Activated B cell treated with CpG ODN at 0.5 μM for 24 hours (primary cell): ENCODE measurements around the gene TMEM225B. TPM values are rescaled to one million over a fixed set of nuclear protein-coding genes. Genes with fewer than 3 reads are reported as not detected.

ENCODE experiments used
- ATAC-seq: fragments of 200-7000 bp; cut with Tn5 transposase; one replicate; pipeline ENCODE4 v1.10.0; 2021; ENCODE audit warnings: low read depth, mild to moderate bottlenecking, moderate library complexity
- CTCF ChIA-PET: fragments of 350-600 bp; sonication (Branson Sonifier 250); formaldehyde crosslinking; loops from one replicate; lab custom pipeline; 2021; ENCODE audit warnings: antibody characterized with exemption; lab: Charles Lee
- POLR2A ChIA-PET: fragments of 350-600 bp; sonication (Branson Sonifier 250); formaldehyde crosslinking; loops from one replicate; lab custom pipeline; 2021; ENCODE audit warnings: antibody characterized with exemption; lab: Charles Lee
- DNase-seq: peaks from one replicate; pipeline ENCODE4 v3.0.0; 2022
- H3K27ac Mint-ChIP-seq: one replicate; pipeline ENCODE4 v1.8.0; 2020; ENCODE audit warnings: mixed read lengths
- H3K27me3 Mint-ChIP-seq: one replicate; pipeline ENCODE4 v1.8.0; 2021; ENCODE audit warnings: mixed read lengths
- H3K36me3 Mint-ChIP-seq: one replicate; pipeline ENCODE4 v1.8.0; 2021; ENCODE audit warnings: low read depth, mixed read lengths
- H3K4me1 Mint-ChIP-seq: one replicate; pipeline ENCODE4 v1.8.0; 2021; ENCODE audit warnings: mixed read lengths
- H3K4me3 Mint-ChIP-seq: one replicate; pipeline ENCODE4 v1.8.0; 2020; ENCODE audit warnings: mild to moderate bottlenecking, mixed read lengths
- H3K9me3 Mint-ChIP-seq: one replicate; pipeline ENCODE4 v1.8.0; 2020; ENCODE audit warnings: mixed read lengths
- CTCF ChIP-seq: fragments of 200-600 bp; IDR thresholded peaks from one replicate; pipeline ENCODE4 v1.8.0; 2022; ENCODE audit warnings: antibody characterized with exemption, mild to moderate bottlenecking
- intact Hi-C: fragments of 100-400 bp; cut with micrococcal nuclease; formaldehyde crosslinking; loops from one replicate; pipeline ENCODE4 v1.15.1; 2024
- total RNA-seq: library from RNA; stranded (reverse); gene quantifications from 2 replicates; pipeline ENCODE4 v1.2.3, GENCODE V29; 2022

The TMEM225B gene
- total RNA-seq, 1 donor from 2014 or later = 0.53 TPM

GRCh38 chr7:99617192-99617781 lies 19.2 kb downstream of the TMEM225B start:
- peak overlapping the region; percentile 97 for H3K4me3 Mint-ChIP-seq
- no peaks in the 10 kb centered on the region for H3K9me3 Mint-ChIP-seq
- CTCF ChIA-PET = no interaction called here
- POLR2A ChIA-PET = interaction anchor here (1.0 to 3.8 kb wide), 8 partner anchors 14 to 398 kb away, joined by 3 to 43 read pairs (median 5); partner anchors contain the start of genes FAM200A, TRIM4, ZKSCAN1 and ZKSCAN5
- intact Hi-C loops = loop anchor here (2.0 to 5.0 kb wide), 3 partner anchors 58 to 250 kb away; partner anchors contain the start of genes ZNF655 and ZNF789
- no peak for ATAC-seq
- H3K27me3 Mint-ChIP-seq = no peaks in the 10 kb centered on the region
- peak overlapping the region; percentile 90 for H3K27ac Mint-ChIP-seq
- no peak for TF ChIP-seq CTCF
- DNase-seq = no peak
- H3K4me1 Mint-ChIP-seq = peaks cover 30% of the 10 kb centered on the region
- peaks cover 49% of the 10 kb centered on the region for H3K36me3 Mint-ChIP-seq

GRCh38 chr7:99618726-99619125 lies 20.7 kb downstream of the TMEM225B start:
- H3K27ac Mint-ChIP-seq = no peak overlapping the region
- no peak for DNase-seq
- peaks cover 30% of the 10 kb centered on the region for H3K4me1 Mint-ChIP-seq
- ATAC-seq = no peak
- H3K9me3 Mint-ChIP-seq = no peaks in the 10 kb centered on the region
- no peaks in the 10 kb centered on the region for H3K27me3 Mint-ChIP-seq
- POLR2A ChIA-PET = no interaction called here
- peaks cover 64% of the 10 kb centered on the region for H3K36me3 Mint-ChIP-seq
- TF ChIP-seq CTCF = no peak
- intact Hi-C loops = loop anchor here (5.0 kb wide), 1 partner anchor 251 kb away; no protein-coding TSS in a partner anchor
- CTCF ChIA-PET = no interaction called here
- peak overlapping the region; percentile 97 for H3K4me3 Mint-ChIP-seq

- TF ChIP-seq CTCF = no peak
- ATAC-seq = no peak
- Mint-ChIP-seq H3K4me1 (peaks cover 30% of the 10 kb centered on the region), H3K9me3 (no peaks in the 10 kb centered on the region), H3K27me3 (no peaks in the 10 kb centered on the region), H3K36me3 (peaks cover 73% of the 10 kb centered on the region), H3K27ac (no peak overlapping the region), H3K4me3 (no peak overlapping the region)
- DNase-seq = no peak
- POLR2A ChIA-PET = interaction anchor here (0.6 kb wide), 1 partner anchor 255 kb away, joined by 3 read pairs; no protein-coding TSS in a partner anchor
- CTCF ChIA-PET = no interaction called here
- intact Hi-C loops = loop anchor here (5.0 kb wide), 1 partner anchor 252 kb away; no protein-coding TSS in a partner anchor
These were observed 21.6 kb downstream of the TMEM225B start for GRCh38 chr7:99619571-99620130.

- CTCF ChIA-PET = no interaction called here
These were observed 23.2 kb downstream of the TMEM225B start for GRCh38 chr7:99621271-99621670.

More at GRCh38 chr7:99621271-99621670, 23.2 kb downstream of the TMEM225B start:
- POLR2A ChIA-PET = no interaction called here
- no peaks in the 10 kb centered on the region for H3K9me3 Mint-ChIP-seq
- H3K27ac Mint-ChIP-seq = no peak overlapping the region
- H3K4me1 Mint-ChIP-seq = peaks cover 27% of the 10 kb centered on the region
- no peak overlapping the region for H3K4me3 Mint-ChIP-seq
- peaks cover 89% of the 10 kb centered on the region for H3K36me3 Mint-ChIP-seq
- H3K27me3 Mint-ChIP-seq = no peaks in the 10 kb centered on the region
- no peak for ATAC-seq
- no peak for DNase-seq
- intact Hi-C loops = no loop called here
- no peak for TF ChIP-seq CTCF
